GM23338 (cell line): Measurements from ENCODE around the gene ARHGEF39.

Experiments
- CREB1 ChIP-seq: fragments of 250-450 bp; sonication (Bioruptor Pico); IDR thresholded peaks from 2 replicates; pipeline ENCODE4 v1.5.0; 2020; ENCODE audit warnings: low read depth, mild to moderate bottlenecking, moderate library complexity
- CTCF ChIP-seq, 2 experiments: fragments of 200-600 bp in 1 of 2; sonication (generic) in 1 of 2; conservative IDR thresholded peaks; 2 replicates each; pipeline versions ENCODE4 v1.5.1 to v1.6.1; 2016 to 2017; ENCODE audit warnings: antibody characterized with exemption in 2 of 2, low read depth in 2 of 2, mild to moderate bottlenecking in 2 of 2, moderate library complexity in 1 of 2
- EZH2 ChIP-seq: fragments of 200-600 bp; sonication (generic); IDR thresholded peaks from one replicate; pipeline ENCODE4 v1.8.0; 2017; ENCODE audit warnings: antibody characterized with exemption, mild to moderate bottlenecking, low read depth; ENCODE audit not compliant: unreplicated experiment
- EZH2phosphoT487 ChIP-seq: fragments of 200-600 bp; sonication (generic); IDR thresholded peaks from one replicate; pipeline ENCODE4 v1.8.1; 2018; ENCODE audit warnings: antibody characterized with exemption; ENCODE audit not compliant: unreplicated experiment
- POLR2AphosphoS5 ChIP-seq: IDR thresholded peaks from 2 replicates; pipeline ENCODE4 v1.6.1; 2016; ENCODE audit warnings: antibody characterized with exemption, low read depth
- REST ChIP-seq: IDR thresholded peaks from one replicate; pipeline ENCODE4 v1.6.1; 2018; ENCODE audit warnings: antibody characterized with exemption; ENCODE audit not compliant: unreplicated experiment
- ZNF114 ChIP-seq: fragments of 250-450 bp; sonication (Bioruptor Pico); IDR thresholded peaks from 2 replicates; pipeline ENCODE4 v1.5.0; 2020; ENCODE audit warnings: mild to moderate bottlenecking, moderate library complexity
- TF ChIP-seq, protein P1 (sequence below): IDR thresholded peaks from 2 replicates; pipeline ENCODE4 v1.6.1; 2016; ENCODE audit warnings: antibody characterized with exemption

- TF ChIP-seq CTCF (conservative IDR thresholded peaks at IDR 0.05; ENCODE audit: low read depth in 2 of 2): no peak
- TF ChIP-seq POLR2AphosphoS5: no peak
- no peak for TF ChIP-seq REST
- TF ChIP-seq EZH2phosphoT487: no peak
- TF ChIP-seq EZH2: no peak
- TF ChIP-seq CREB1 (CRISPR knock-in tag): no peak
- TF ChIP-seq ZNF114 (CRISPR knock-in tag): no peak
- TF ChIP-seq, protein P1, sequence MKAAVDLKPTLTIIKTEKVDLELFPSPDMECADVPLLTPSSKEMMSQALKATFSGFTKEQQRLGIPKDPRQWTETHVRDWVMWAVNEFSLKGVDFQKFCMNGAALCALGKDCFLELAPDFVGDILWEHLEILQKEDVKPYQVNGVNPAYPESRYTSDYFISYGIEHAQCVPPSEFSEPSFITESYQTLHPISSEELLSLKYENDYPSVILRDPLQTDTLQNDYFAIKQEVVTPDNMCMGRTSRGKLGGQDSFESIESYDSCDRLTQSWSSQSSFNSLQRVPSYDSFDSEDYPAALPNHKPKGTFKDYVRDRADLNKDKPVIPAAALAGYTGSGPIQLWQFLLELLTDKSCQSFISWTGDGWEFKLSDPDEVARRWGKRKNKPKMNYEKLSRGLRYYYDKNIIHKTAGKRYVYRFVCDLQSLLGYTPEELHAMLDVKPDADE: no peak
Measured at GRCh38 chr9:35687972-35688557, 23.1 kb upstream of the ARHGEF39 start.
